Glomerular visceral epithelial cell (primary cell): ENCODE results near the gene FRMD4A.

Source experiments
- DNase-seq: peaks from one replicate; pipeline ENCODE4 v3.0.0-alpha.2; 2016; ENCODE audit errors: extremely low spot score

Gene FRMD4A

DNA sequence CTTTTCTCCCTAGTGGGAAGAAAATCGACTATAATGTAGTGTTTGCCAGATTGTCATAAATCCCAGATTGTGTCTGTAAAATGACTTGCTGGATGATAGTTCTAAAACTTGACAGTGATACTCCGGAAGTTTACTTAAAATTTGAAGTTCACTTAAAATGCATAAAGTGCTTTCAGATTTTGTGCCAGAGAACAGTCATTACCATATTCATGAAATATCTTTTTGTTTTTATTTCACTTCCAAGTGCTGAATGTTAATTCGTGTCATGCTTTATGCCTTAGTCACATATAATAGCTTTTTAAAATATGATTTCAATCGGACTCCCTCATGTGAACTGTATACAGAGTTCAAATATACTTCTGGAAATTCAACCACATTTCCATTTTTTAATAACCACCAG is 713.6 kb downstream of the FRMD4A start:
- DNase-seq: no peak

DNA sequence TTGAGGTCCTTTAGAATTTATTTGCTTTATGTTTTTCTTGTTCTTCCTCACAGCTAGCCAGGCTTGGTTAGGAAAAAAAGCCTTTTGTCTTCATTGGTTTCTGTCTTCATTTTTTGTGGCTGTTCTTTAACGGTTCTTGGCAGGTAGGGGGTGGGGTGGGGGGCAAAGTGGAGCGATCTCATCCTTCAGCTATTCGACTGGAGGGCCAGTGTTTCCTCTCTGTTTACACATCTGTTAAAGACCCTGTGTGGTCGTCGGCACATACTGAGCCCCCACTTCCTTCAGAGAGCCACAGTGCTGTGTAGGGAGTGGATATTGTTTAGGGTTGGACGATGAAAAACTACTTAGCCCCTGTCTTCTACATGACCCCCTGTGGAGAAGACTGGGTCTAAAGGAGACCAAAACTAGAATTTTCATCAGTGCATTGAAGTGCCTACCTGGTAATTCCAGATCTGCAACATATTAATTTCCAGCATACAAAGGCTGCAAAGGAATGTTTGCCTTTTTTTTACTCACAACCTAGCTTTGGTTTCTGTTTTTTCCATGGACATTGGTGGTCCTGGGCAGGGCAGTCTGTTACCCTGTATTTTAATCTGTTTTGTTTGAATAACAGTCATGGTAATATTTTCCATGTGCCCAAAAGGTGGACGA is 714.9 kb downstream of the FRMD4A start:
- peak; percentile 60 for DNase-seq

DNA sequence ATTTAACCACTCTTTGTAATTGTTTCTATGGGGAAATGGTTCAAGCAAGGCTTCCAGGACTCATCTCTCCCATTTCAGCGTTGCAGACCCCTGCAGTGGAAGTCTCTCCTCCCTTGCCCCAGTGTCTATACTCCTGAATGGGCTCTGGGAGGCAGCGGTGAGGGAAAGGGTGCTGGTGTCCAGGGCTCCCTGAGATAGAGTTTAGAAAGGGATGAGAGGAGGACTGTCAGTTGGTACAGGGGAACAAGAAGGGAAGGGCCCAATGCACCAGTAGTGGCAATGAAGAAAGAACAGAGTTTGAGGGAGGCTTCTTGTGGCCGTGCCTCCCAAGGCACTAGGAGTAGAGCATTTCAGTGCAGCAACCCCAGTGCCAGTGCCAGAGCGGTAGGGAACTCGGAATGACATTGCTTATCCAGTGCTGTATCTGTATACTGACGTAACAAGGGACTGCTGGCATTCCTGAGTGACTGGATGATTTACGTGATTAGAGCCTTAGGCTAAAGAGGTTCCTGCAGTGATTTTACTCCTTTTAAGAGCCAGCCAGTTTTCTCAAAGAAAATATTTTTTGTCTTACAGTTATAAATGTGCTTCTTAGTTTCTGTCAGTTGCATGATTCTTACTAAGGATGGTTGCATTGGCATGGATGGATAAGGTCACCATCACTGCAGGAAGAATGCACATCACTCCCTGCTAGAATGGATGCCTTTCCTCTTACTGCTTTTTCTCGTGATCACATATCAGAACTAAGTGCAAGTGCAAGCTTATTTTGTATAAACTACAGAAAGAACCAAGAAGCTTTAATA is 716.0 kb downstream of the FRMD4A start:
- DNase-seq: no peak

DNA sequence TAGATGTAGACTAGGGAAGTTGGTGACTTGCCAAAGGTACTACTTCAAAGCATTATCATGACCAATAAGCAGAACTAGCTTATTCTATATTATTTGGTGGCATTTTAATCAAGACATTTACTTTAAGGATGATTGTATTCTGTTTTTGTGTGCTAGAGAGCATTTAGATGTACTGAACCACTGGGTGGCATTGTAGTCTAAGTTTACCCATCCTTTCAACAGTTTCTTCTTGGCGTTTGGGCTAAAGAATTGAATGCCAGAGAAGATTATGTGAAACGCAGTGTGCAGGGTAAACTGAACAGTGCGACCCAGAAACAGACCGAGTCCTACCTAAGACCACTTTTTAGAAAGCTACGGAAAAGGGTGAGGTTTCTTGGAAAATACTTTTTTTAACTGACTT is 717.2 kb downstream of the FRMD4A start:
- peak; percentile 13 for DNase-seq

DNA sequence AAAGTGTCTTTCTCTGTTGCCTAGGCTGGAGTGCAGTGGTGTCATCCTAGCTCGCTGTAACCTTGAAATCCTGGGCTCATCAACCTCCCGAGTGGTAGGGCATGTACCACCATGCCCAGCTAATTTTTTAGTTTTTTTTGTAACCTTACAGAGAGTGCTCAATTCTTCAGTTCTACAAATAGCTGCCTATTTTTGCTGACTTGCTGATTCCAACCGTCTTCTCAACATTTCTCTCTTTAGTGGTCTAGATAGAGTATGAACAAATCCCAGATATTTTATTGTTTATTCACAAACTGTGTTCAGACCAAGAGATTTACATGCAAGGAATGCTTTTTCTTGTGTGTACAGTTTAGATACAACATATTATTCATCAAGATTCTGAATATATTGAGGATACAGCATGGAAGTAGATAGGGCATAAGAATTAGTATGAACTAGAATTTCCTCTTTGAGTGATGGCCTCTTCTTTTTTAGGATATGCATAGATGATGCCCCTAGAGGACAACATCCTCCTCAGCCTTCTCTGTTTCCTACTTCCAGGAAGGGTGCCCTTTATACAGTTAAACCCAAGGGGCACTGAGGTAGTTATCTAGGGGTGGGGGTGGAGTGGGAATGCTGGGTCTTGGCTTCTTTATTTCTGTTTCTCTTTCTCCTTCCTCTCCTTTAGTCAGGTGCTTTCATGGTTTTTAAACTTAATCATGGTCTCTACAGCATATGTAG is 717.9 kb downstream of the FRMD4A start:
- DNase-seq: no peak

DNA sequence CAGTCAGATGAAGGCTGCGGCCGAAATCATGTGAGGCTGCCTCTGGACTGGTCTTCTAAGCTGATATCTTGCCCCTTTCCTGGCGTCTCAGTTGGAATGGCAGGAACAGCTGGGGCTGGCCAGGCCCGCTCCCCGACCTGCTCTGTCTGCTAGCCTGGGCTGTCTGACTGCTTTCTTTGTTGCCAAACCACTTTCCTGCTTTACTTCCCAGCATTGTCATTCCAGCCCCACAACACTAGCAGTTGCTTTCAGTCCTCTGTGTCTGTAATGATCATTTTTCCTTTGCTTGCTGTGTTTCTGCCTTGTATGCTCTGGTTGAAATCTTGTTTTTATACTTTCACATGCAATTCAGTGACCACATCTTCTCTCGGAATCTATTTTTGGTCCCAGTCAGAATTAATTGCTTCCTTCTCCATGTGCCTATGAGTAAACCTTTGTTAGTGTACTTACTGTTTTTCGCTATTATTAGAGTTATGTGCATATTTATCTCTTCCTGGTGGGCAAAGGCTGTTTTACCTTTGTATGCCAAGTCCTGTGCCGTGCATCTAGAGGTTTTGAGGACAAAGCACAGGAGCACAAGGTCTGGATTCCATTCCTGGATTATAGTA is 722.4 kb downstream of the FRMD4A start:
- DNase-seq: no peak

DNA sequence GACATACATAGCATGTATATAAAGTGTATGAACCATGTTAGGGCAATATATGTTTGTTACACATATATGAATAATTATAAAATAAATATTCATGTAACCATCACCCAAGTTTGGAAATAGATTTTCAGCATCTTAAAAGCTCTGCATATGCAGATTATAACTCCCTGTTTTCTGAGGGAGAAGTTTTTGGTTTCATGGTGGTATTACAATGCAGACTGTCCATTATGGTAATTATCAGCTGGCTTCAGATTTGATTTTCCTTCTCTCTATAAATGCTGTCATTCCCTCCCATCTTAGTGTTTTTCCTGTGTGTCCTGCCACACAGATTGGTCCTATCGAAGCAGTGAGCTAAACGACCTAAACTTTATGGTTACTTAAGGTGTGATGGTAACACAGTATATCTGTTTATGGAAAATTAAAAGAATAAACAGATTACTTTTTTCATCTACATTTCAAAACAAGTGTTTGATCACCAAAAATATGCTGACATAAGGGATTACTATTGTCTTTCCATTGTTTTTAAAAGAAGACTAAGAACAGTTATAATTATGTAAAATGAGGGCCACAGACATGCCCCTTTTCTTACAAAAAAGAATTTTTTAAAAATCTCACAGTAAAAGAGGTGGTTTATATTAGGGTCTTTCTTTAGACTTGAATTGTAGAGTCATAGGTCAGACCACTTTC is 726.2 kb downstream of the FRMD4A start:
- DNase-seq: no peak

DNA sequence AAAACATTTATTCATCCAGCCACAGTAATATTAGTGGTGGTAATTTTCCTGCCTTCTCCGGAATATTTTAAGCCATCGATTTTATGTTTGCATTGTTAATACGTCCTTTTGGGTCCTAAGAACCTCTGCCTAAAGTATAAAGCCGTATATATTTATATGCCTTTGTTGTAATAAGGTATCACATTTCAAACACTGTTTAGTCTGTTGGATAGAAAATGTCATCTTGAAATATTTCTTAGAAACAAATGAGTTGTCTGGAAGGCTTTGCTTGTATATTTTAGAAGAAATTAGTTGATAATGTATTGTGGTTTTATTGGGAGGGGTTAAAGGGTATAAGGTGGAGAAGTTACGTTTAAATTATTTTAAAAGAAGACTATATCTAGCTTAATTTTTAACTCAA is 732.8 kb downstream of the FRMD4A start:
- no peak for DNase-seq

DNA sequence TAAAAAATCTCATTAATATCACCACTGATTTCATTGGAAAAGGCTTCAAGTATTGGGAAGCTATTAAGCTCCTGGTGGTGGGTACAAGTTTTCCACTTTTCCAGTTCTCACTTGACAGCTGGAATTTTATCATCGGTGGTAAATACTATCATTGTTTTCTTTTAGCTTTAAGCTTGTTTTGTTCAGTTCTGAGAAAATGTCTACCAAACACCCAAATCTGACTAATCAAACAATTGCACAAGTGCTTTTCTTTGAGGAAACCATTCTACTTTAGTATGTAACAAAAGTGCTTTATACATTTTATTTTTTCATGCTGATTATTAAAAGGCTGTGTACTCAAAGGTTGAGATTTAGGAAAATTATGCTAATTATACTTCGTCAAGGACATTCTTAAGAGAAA is 736.1 kb downstream of the FRMD4A start:
- DNase-seq: no peak
